Measurements from ENCODE around the gene POC1B.
"Not testable (repeated sequence)": the region's sequence is repeated elsewhere in the genome, so short reads cannot be mapped to it uniquely, and the experiment has no call there.

The POC1B gene

GRCh38 chr12:89464974-89465592, 60.8 kb downstream of the POC1B start:
- DNase-seq (ENCODE audit: low read depth): no peak

GRCh38 chr12:89461649-89462612, 63.9 kb downstream of the POC1B start:
- DNase-seq (ENCODE audit: low read depth): no peak

- DNase-seq (ENCODE audit: low read depth): no peak
Observed at GRCh38 chr12:89461190-89461589, 64.7 kb downstream of the POC1B start.

DNA sequence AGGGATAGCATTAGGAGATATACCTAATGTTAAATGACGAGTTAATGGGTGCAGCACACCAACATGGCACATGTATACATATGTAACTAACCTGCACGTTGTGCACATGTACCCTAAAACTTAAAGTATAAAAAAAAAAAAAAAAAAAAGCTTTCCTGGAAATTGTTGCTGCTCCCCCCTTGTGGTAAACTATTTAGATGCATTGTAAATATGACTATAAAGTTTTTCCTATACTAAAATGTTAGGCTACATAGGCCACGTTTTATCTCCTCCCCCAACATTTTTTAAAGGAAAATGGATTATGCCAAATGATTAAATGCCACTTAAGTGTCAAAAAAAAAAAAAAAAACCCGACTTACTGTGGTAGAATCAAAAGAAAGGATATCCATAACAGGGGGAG, 66.6 kb downstream of the POC1B start:
- not testable (repeated sequence) for DNase-seq (ENCODE audit: low read depth)

GRCh38 chr12:89456565-89456964, 69.3 kb downstream of the POC1B start:
- no peak for DNase-seq (ENCODE audit: low read depth)

- no peak for DNase-seq (ENCODE audit: low read depth)
Observed at GRCh38 chr12:89454080-89454848, 71.6 kb downstream of the POC1B start.

DNA sequence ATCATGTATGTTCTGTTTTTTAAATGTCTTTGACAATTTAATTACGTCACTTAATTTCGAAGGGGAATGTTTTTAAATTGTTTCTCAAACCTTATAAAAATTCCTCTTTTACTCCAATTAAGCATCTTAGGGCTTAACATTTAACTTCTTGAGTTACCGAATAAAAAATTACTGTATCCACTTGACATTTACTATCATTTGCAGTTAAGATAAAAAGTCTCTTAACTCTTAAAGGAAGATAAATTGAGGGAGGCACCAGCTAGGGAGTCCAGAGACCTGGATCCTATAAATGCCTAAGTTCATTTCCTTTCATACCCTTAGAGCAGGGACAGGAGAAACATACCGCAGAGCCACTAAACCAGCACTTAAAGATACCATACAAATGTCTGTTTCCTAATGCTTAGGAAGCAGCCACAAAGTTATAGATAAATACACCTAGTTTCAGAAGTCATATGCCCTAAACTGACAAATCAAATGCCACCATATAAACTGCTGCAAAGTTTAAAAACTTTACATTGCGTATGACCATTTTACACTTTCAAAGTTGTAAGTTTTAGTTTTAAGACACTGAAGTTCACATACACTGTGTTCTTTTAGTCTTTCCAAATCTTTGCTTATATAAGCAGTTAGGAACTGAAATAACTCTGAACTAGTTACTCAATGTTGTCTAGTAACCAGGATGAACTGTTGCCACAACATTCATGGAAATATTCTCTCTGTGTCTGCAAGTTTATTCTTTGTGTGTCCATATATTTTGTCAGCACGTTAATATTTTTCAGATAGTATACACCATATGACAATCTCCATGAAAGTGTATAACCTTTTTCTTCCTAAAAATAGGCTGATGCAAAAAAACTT, 72.5 kb downstream of the POC1B start:
- DNase-seq (ENCODE audit: low read depth): no peak

GRCh38 chr12:89451841-89452251, 74.0 kb downstream of the POC1B start:
- DNase-seq (ENCODE audit: low read depth): no peak

DNA sequence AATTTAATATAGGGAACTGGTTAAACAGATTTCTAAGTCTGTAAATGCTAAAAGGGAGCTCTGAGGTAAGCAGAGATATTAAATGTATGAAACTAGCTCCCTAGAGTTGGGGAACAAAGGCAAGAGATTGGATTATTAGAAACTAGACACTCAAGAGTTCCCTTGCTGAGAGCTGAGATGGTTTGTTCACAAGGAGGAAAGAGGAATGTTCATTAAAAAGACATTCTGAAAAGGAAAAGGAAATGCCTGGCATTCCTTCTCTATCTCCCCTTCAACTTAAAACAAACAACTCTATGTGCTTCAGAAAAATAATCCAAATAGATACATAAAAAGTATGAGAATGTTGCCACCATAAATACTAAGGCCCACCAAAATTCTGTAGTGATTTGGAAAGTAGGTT, 74.9 kb downstream of the POC1B start:
- no peak for DNase-seq (ENCODE audit: low read depth)

DNA sequence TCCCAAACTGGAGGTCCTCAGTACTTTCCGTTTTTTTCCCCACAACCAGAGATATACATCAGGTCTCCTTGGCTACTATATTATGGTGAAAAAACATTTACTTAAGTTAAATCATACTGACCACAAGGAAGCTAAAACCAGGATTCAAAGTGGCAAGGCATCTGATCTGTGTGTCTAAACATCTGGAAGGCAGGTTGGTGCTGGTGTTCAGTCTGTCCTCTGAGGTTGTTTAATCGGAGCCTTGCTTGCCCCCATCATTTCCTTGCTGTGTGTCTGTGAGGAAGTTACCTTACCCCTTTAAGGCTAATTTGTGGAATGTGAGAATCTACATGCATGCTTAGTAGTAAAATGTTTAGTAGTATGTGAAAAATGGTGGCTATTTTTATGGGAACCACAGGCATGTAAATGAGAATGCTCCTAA, 76.9 kb downstream of the POC1B start:
- no peak for DNase-seq (ENCODE audit: low read depth)

DNA sequence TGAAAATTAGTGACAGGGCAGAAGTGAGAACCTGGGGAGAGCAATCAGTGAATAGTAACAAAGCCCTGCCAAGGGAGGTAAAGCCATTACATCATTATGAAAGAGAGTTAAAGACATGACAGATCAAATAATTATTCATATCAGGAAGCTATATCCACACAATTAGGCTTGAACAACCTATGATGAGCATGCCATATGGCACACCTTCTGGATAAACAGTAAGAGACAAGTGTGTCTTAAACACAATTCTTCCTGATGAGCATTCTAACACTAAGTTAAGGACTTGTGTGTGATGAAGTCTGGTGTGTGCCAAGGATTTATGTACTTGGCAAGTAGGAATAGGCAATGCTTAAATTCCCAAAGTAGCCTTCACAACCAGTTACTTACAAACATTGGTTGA, 77.3 kb downstream of the POC1B start:
- no peak for DNase-seq (ENCODE audit: low read depth)

GRCh38 chr12:89439941-89440340, 85.9 kb downstream of the POC1B start:
- no peak for DNase-seq (ENCODE audit: low read depth)

DNA sequence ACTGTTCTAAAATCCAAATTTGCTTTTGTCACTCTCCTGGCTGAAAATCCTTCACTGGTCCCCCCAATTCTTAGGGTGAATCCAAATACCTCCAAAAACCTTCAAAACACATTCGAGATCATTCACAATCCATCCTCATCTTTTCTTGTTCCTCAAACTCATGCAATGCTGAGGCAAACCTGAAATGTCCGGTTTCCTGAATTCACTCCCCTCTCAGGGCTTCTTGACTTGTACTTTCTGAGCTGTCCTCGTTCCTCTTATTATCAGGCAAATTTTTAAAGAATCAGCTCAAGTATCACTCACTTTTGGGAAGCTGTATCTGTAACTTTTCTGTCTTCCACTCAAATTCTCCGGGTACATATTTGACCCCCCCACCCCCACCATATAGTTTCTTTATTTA, 88.6 kb downstream of the POC1B start:
- no peak for DNase-seq (ENCODE audit: low read depth)

DNA sequence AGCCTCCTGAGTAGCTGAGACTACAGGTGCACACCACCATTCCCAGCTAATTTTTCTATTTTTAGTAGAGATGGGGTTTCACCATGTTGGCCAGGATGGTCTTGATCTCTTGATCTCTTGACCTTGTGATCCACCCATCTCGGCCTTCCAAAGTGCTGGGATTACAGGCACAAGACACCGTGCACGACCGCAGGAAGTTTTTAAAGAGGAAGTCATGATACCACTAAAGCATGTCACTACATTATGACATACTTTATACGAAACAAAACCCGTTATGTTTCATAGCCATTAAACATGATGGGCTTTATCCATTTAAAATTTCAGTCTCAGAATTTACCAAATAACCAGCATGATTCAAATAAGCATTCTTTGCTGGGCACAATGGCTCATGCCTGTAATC, 89.8 kb downstream of the POC1B start:
- no peak for DNase-seq (ENCODE audit: low read depth)

- DNase-seq (ENCODE audit: low read depth): no peak
Observed at GRCh38 chr12:89433634-89434033, 92.2 kb downstream of the POC1B start.

- no peak for DNase-seq (ENCODE audit: low read depth)
Observed at GRCh38 chr12:89432396-89432795, 93.5 kb downstream of the POC1B start.

GRCh38 chr12:89429528-89429927, 96.3 kb downstream of the POC1B start:
- no peak for DNase-seq (ENCODE audit: low read depth)

- DNase-seq (ENCODE audit: low read depth): no peak
Observed at GRCh38 chr12:89427508-89428156, 98.2 kb downstream of the POC1B start.

- no peak for DNase-seq (ENCODE audit: low read depth)
Observed at GRCh38 chr12:89424846-89425245, 101.0 kb downstream of the POC1B start.

DNA sequence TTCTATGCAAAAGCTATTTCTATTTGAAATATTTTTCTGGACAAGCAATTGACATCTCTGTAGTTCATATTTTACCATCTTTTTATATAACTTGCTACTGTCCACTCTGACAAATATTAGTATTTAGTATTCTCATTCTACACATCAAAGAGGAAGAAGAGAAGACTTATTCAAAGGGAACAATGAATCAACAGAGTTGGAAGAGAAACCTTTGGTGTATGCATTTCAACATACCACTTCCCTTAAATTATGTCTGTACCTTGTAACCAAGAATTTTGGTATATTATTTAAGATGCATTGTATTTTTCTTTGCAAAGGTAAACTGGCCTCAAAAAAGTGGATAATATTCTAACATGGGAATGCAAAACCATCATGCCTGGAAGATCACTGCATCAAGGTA, 101.5 kb downstream of the POC1B start:
- no peak for DNase-seq (ENCODE audit: low read depth)
